KG1 (cell line): ENCODE results near the gene YPEL2.
"Not testable (repeated sequence)": the region's sequence is repeated elsewhere in the genome, so short reads cannot be mapped to it uniquely, and the experiment has no call there.

Experiments
- DNase-seq: peaks from one replicate; lab custom pipeline; 2025; lab: John Stamatoyannopoulos, UW

The YPEL2 gene

GRCh38 chr17:59406808-59407381, 75.4 kb downstream of the YPEL2 start:
- DNase-seq: no peak

DNA sequence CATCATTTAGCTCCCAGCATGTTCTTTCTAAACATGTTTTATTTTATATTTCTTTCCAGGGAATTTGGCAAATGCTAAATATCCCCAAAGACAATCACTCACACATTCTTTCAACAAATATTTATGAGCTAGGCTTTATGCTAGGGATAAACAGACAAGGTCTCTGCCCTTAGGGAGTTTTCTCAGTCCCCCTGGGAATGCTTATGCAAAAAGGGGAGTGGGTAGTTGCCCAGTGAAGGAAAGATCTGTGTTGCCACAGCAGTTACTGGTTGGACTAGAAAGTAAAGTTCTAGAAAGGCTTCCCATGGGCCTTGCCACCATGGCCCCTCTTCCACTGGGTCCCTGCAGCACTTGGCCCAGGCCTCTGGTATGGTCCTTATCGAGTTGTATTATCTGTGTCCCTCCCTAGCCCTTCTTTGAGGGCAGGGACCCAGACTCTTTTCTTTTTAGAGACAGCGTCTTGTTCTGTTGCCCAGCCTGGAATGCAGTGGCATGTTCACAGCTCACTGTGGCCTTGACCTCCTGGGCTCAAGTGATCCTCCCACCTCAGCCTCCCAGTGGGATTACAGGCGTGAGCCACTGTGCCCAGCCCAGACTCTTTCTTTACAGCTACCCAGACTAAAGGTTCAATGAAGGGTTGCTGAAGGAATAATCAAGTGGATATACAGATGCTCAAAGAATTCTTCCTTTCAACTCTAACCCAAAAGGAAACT, 78.0 kb downstream of the YPEL2 start:
- DNase-seq: no peak

DNA sequence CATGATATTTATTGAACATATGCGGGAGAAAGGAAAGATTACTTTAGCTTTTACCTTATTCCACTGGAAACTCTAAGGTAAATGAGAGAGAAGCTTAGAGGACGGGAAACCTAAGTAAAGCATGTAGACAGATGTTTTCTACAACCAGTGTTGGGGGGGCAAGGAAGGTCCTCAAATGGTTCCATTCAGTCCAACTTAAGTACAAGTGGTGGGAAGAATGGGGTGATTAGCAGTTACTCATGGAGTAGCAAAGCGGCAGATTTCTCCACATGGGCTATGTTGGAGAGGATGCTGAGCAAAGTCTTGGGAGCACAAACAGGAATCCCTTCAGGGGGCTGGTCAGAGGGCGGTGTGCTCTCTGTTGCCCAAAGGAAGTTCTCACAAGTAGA, 78.6 kb downstream of the YPEL2 start:
- no peak for DNase-seq

DNA sequence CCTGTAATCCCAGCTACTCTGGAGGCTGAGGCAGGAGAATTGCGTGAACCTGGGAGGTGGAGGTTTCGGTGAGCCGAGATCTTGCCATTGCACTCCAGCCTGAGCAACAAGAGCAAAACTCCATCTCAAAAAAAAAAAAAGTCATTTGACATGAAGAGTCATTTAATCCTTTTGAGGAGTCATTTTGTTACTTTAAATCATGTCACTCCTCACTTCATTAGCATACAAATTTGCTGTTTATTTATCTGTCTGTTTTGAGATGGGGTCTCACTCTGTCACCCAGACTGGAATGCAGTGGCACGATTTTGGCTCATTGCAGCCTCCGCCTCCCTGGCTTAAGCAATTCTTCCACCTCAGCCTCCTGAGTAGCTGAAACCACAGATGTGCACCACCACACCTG, 81.0 kb downstream of the YPEL2 start:
- DNase-seq: not testable (repeated sequence)

DNA sequence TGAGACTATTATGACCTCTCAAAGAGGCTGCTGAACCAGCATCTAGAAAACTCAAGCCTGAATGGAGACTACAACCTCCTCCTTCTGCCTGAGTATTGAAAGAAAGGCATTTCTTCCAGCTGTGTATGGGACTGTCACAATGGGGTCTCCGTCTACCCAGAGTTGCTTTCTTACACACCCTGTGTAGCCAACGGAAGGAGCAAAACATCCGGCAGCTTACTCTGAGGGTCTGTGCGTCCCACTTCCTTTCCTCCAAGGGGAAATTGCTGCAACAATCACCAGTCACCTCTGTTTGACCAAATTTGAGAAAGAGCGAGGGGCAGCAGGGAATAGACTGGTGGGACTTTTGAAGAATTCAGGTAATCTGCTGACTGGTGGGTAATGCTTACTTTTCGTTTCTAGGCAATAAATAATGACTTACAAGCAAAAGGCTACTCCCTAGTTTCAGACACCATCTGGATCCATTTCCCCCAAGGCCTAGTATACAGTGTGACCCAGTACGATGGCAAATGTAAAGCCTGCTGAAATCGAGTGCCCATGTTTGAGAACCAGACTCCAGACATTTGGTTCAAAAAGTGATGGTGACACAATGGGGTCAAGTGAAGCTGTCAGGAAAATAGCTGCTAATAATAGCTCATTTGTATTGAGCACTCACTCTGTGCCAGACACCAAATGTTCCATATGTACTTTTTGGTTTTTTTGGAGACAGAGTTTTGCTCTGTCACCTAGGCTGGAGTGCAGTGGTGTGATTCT, 81.7 kb downstream of the YPEL2 start:
- no peak for DNase-seq

DNA sequence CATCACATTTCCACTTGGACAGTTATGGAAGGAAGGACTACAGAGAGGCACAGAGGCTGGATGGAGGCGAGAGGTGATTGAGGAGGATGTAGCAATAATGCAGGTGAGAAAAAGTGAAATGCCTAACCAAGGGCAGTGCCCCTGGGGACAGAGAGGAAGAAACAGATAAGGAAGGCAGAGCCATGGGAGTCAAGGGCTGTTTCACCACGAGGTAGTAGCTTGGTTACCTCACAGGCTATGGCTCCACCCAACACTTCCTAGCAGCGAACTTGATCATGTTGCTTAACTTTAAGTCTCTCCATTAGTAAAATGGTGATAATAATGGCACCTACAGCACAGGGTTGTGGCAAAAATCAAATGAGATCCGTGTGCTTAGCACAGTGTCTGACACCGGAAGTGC, 83.9 kb downstream of the YPEL2 start:
- no peak for DNase-seq

DNA sequence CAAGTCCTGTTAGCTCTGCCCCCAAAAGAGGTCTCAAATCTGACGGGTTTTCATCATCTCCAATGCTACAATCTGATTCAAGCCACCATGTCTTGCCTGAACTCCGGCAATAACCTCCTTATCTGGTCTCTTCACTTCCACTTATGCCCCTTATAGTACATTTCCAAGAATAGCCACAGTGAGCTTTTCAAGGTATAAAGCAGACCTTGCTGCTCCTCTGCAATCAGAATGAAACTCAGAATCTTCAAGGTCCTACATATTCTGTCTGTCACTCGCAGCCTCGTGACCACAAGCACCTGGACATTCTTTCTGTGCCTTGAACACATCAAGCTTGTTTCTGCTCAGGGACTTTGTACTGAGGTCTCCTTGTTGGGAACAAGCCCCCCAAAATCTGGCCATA, 84.7 kb downstream of the YPEL2 start:
- DNase-seq: no peak

GRCh38 chr17:59417452-59417851, 86.0 kb downstream of the YPEL2 start:
- no peak for DNase-seq

- DNase-seq: no peak
Measured at GRCh38 chr17:59418732-59419166, 87.3 kb downstream of the YPEL2 start.

DNA sequence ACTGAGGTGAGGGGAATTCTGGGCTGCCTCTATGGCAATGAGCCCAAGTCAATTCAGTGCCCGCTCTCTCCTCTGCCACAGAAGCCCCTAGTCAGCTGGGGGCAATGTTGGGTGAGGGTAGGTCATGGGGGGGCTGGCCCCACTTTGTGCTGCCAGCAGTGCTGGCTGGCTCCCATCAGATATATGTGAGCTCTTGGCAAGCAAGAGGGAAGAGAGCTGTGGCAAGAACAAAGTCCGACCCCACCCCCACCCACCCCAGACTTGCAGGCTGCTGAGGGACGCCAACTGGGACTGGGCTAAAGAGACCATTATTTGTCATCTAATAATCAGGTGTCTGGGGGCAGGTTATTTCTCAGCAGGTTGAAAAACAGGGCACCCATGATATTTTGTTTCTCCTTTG, 89.4 kb downstream of the YPEL2 start:
- DNase-seq: no peak

DNA sequence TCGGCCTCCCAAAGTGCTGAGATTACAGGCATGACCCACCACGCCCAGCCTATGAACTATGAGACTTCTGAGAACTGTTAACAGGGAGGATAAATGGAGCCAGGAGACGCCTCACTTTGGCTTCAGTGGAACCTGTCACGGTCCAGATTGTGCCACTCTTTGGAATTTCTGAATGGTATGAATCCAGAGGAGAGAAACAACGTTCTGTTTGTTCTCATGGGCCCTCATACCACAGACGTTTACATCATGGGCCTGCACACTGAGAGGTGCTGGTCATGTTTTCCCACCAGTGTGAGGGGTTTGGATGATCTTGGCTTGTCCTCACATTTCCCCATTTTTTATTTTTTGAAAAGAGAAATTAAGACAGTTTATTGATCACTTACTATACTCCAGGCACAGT, 90.3 kb downstream of the YPEL2 start:
- DNase-seq: no peak

GRCh38 chr17:59423137-59423724, 91.8 kb downstream of the YPEL2 start:
- no peak for DNase-seq

GRCh38 chr17:59423903-59424302, 92.4 kb downstream of the YPEL2 start:
- no peak for DNase-seq

DNA sequence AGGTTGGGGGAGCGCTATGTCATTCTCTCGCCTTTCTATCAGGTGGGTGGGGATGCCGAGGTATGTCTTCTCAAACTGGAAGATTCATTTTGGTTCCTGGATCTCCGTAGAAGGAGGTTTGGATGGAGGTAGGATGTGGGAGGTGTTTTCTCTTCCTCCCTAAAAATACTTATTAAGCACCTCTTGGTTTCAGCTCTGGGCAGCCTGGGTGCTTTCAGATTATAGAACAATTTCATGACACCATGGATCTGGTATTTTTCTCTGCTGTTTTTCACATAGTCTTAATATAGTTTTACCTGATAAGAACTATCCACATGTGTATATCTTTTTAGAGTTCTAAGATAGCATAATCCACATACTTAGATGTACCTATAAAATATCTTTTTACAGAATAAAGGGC, 92.9 kb downstream of the YPEL2 start:
- DNase-seq: no peak

DNA sequence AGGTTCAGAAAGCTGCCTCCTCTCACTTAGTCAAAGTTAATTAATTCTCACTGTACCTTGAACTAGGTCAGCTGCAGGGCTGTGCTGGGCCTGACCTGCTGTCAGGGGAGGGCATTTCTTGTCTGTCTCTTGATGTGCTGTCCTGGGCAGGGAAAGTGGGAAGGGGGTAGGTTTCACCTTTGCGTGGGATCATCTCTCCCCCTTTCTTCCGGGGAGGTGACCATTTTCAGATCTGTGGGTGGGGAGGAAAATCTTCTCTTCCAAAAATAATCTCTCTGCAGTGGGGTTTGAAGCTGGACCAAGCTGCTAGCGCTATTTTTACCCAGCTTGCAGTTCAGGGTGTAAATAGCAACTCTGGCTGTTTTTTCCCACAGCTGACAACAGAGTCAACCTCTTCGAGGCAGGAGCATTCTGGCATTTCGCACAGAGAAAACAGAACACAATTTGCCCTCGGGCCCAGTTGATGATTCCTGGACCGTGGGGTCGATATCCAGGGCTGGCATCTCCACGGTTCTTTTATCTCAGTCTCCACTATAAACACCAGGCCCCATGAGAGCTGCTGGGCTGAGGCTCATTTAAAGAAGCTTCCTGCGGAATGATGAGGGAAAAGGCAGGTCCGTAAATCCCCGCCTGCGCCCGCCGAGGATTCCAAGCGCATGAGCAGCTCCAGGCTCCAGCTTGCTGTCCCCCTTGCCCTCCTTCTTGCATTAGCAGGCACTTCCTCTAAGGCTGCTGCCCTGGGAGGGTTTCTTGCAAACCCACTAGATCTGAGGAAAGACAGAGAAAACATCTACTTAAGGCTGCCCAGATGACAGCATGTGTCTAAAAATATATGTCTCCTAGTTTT, 93.9 kb downstream of the YPEL2 start:
- no peak for DNase-seq

DNA sequence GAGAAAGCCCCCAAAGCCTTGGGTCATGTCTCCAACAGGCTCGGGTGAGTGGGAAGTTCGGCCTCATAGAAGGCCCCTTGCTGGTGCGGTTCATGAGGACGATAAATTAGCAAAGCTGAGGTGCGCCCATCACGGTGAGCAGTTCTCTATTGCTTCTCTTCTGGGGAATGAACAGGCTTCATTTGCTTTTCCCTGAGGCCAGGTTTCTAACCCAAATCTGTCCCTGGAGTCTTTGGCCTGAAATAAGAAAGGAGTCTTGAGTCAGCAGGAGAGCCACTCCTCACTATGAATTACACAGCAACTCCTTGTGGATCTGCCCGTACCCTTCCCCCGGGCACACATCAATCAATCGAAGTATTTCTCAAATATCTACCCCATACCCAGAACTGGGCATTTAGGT, 94.6 kb downstream of the YPEL2 start:
- DNase-seq: no peak

DNA sequence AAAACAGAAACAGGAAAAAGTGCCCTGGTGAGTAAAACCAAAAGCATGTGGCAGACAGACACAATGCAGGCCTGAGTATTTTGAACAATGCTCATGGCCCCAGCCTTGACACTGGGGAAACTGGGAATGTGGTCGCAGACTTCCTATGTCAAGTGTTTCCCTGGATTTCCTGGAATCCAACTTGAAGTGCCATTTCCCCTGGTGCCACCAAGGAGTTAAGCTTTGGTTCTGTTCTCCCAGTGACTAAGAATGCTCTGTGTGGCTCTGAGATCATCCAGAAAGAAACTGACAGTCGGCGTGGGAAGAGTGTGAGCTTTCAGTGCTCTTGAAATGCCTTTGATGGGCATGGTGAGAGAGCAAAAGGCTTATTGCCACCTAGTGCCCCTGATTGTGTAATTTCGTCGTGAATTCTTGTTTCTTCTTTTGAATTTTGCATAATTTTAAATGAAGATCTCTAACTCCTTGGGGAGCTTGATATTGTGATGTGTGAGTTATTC, 96.0 kb downstream of the YPEL2 start:
- DNase-seq: no peak

DNA sequence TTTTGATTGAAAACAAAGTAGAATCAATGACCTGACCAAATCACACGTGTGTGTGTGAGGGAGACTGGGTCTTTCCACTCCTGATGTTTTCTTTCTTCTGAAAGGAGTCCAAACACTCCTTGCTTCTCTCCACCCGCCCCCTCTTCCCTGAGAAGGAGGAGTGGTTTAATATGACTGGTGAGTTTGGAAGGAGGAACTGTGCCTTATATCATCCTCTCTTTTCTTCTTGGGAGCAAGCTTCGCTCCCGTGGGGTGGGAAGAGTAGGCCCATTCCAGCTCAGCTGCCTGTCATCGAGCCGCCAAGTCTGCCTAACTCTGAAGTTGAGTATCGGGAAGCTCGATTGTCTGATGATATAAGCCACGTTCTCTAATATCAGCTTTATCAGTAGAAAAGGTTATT, 96.5 kb downstream of the YPEL2 start:
- DNase-seq: no peak

- no peak for DNase-seq
Measured at GRCh38 chr17:59428916-59429485, 97.5 kb downstream of the YPEL2 start.

- no peak for DNase-seq
Measured at GRCh38 chr17:59431601-59432000, 100.1 kb downstream of the YPEL2 start.

GRCh38 chr17:59432657-59433056, 101.2 kb downstream of the YPEL2 start:
- no peak for DNase-seq

DNA sequence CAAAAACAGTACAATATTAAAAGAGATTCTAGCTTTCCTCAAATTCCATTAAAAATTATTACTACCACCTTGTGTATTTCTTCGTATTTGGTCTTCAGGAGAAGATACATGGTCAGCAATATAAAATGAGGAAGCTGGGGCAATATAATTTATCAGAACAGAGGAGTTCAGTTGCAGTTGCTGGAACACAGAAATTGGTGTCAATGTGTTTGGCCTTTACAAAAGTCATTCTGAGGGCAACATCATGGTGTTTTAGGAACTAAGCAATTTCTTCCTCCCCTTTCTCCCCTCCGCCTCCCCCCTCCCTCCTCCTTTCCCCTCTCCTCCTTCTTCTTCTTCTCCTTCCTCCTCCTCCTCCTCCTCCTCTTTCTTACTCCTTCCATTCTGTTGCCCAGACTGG, 102.1 kb downstream of the YPEL2 start:
- no peak for DNase-seq
